Parathyroid adenoma (tissue), 2 donors: ENCODE results near the gene MLX.

Experiments used
- H2AFZ ChIP-seq: fragments of 300-600 bp; sonication (generic); one replicate; pipeline ENCODE4 v1.7.0; 2017; ENCODE audit warnings: antibody characterized with exemption, mild to moderate bottlenecking
- H3K27ac ChIP-seq: fragments of 300-600 bp; sonication (generic); one replicate; pipeline ENCODE4 v1.7.0; 2017
- H3K27me3 ChIP-seq: fragments of 300-600 bp; sonication (generic); one replicate; pipeline ENCODE4 v1.7.0; 2017; ENCODE audit warnings: low read length; ENCODE audit not compliant: control insufficient read depth, insufficient read depth
- H3K36me3 ChIP-seq: fragments of 300-600 bp; sonication (generic); one replicate; pipeline ENCODE4 v1.7.0; 2017; ENCODE audit warnings: low read length; ENCODE audit not compliant: control insufficient read depth, insufficient read depth
- H3K4me1 ChIP-seq: fragments of 300-600 bp; sonication (generic); one replicate; pipeline ENCODE4 v1.7.0; 2017; ENCODE audit warnings: control low read depth
- H3K4me2 ChIP-seq: fragments of 300-600 bp; sonication (generic); one replicate; pipeline ENCODE4 v1.7.0; 2017; ENCODE audit warnings: low read length
- H3K4me3 ChIP-seq: fragments of 300-600 bp; sonication (generic); one replicate; pipeline ENCODE4 v1.7.0; 2017; ENCODE audit warnings: low read depth, low read length
- H3K79me2 ChIP-seq: fragments of 300-600 bp; sonication (generic); one replicate; pipeline ENCODE4 v1.7.0; 2017; ENCODE audit warnings: control low read depth
- H3K9ac ChIP-seq: fragments of 300-600 bp; sonication (generic); one replicate; pipeline ENCODE4 v1.7.0; 2017; ENCODE audit warnings: mild to moderate bottlenecking
- H3K9me3 ChIP-seq: fragments of 300-600 bp; sonication (generic); one replicate; pipeline ENCODE4 v1.7.0; 2017; ENCODE audit warnings: low read length; ENCODE audit not compliant: control insufficient read depth
- TF ChIP-seq, protein P1 (sequence below): fragments of 300-600 bp; sonication (generic); IDR thresholded peaks from one replicate; pipeline ENCODE4 v1.7.0; 2017; ENCODE audit warnings: antibody characterized with exemption, mild to moderate bottlenecking
- donor health status: primary hyperparathyroidism.

Gene MLX

DNA sequence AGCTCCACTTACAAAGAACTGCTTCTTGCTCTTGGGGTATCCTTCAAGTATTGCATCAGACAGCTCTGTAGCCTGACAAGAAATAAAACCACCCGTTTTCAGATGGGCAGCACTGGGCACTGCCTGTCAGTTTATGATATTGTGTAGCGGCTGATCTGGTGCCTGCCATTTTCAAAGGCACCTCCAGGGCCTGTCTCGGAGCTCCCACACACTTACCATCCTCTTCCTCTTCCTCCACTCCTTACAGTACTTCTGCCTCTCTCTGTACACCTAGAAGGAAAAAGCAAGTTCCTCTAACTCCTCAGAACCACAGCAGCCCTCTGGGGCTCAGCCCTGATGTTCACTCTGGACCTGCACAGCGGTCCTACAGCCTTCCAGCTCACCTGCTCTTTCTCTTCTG, 6.2 kb downstream of the MLX start:
- no peak overlapping the region for H3K4me2 ChIP-seq
- H3K4me1 ChIP-seq = peaks cover 3% of the 10 kb centered on the region
- no peaks in the 10 kb centered on the region for H3K79me2 ChIP-seq
- TF ChIP-seq, protein P1, sequence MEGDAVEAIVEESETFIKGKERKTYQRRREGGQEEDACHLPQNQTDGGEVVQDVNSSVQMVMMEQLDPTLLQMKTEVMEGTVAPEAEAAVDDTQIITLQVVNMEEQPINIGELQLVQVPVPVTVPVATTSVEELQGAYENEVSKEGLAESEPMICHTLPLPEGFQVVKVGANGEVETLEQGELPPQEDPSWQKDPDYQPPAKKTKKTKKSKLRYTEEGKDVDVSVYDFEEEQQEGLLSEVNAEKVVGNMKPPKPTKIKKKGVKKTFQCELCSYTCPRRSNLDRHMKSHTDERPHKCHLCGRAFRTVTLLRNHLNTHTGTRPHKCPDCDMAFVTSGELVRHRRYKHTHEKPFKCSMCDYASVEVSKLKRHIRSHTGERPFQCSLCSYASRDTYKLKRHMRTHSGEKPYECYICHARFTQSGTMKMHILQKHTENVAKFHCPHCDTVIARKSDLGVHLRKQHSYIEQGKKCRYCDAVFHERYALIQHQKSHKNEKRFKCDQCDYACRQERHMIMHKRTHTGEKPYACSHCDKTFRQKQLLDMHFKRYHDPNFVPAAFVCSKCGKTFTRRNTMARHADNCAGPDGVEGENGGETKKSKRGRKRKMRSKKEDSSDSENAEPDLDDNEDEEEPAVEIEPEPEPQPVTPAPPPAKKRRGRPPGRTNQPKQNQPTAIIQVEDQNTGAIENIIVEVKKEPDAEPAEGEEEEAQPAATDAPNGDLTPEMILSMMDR = no peak
- H3K4me3 ChIP-seq = no peak overlapping the region
- H2AFZ ChIP-seq = no peak overlapping the region
- no peak overlapping the region for H3K9ac ChIP-seq
- no peak overlapping the region for H3K27ac ChIP-seq
- H3K36me3 ChIP-seq = no peaks in the 10 kb centered on the region
- no peaks in the 10 kb centered on the region for H3K9me3 ChIP-seq
- no peaks in the 10 kb centered on the region for H3K27me3 ChIP-seq

DNA sequence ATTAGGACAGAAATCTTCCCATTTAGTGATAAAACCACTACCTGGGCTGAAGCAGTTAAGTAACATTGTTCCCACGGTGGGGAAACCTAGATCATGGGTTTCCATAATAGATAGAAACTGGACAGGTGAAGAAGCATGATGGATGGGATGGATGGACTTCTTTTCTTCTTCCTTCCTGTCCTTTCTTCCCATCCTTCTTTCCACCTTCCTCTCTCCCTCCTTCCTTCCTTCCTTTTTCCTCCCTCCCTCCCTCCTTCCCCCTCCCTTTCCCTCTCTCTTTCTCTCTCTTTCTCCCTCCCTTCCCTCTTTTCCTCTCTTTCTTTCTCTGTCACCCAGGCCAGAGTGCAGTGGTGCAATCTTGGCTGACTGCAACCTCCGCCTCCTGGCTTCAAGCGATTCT, 7.6 kb downstream of the MLX start:
- Histone ChIP-seq H3K27me3 (no peaks in the 10 kb centered on the region), H2AFZ (no peak overlapping the region), H3K4me1 (peaks cover 9% of the 10 kb centered on the region), H3K79me2 (no peaks in the 10 kb centered on the region), H3K4me2 (no peak overlapping the region), H3K27ac (no peak overlapping the region), H3K4me3 (no peak overlapping the region), H3K9me3 (no peaks in the 10 kb centered on the region), H3K36me3 (no peaks in the 10 kb centered on the region), H3K9ac (no peak overlapping the region)
- TF ChIP-seq, protein P1 = no peak

DNA sequence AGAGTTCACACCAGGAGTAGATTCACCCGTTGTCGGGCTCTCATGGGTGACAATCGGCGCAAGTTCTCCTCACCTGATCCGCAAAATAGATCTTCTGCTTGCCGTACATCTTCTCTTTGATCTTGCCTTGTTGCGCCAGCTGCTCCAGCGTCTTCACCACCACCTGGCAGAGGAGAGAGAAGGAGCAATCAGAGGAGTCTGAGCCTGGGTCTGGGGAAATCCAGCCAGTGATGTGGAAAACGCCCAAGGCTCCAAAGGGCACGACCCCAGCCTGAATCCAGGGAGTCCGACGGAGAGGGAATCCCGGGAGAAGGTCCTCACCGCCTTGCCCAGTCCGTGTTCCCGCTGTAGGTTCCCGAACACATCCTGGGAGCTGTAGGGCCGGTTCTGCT, 10.2 kb downstream of the MLX start:
- H3K9ac ChIP-seq = no peak overlapping the region
- peaks cover 4% of the 10 kb centered on the region for H3K79me2 ChIP-seq
- TF ChIP-seq, protein P1 = no peak
- peak overlapping the region; percentile 78 for H2AFZ ChIP-seq
- H3K9me3 ChIP-seq = no peaks in the 10 kb centered on the region
- peaks cover 9% of the 10 kb centered on the region for H3K4me1 ChIP-seq
- H3K27ac ChIP-seq = peak overlapping the region; percentile 83
- H3K4me3 ChIP-seq = peak overlapping the region; percentile 99
- H3K27me3 ChIP-seq = no peaks in the 10 kb centered on the region
- peak overlapping the region; percentile 71 for H3K4me2 ChIP-seq
- H3K36me3 ChIP-seq = no peaks in the 10 kb centered on the region

DNA sequence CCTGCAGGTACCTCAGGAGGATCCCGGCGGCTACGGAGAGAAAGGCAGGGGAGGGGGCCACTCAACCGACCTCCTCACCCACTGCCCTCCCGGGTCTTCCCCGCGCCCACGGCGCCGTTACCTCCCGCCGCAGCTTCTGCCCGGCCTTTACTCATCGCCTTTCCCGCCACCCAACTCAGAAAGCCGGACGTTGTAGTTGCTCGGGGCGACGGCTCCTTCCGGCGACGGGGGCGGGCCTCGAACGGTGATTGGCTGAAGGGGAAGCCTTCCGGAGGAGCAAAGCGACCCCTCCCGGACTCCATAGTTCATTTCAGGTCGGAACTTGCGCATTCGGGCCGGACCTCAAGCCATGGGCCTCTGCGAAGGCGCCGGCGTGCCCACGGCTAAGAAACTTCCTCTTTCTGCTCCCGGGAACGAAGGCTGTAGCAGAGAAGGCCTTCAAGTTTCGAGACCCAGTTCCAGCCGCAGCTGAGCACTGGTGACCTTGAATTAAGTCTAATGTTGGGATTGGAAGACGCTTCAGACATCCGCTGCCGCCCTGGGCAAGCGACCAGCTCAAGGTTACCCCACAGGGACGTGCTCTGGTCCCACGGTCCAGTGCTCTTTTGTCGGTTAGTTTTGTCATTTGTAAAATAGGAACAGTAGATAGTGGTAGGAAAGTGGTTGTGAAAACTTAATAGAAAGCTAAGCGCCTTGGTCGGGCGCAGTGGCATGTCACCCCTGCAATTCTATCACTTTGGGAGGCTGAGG, 10.8 kb downstream of the MLX start, which contains the start of gene PSMC3IP:
Gene PSMC3IP (minus strand): TSS at position 198 of the 750 bp plus-strand sequence. CDS start 43 bp downstream, at position 155.
- Histone ChIP-seq H3K36me3 (no peaks in the 10 kb centered on the region), H2AFZ (peak within 1 kb of the TSS; percentile 78)
- TF ChIP-seq, protein P1 = peak; percentile 48

More for the DNA sequence above, 10.8 kb downstream of the MLX start, which contains the start of gene PSMC3IP:
- H3K9me3 ChIP-seq = no peaks in the 10 kb centered on the region
- H3K9ac ChIP-seq = peak within 1 kb of the TSS; percentile 4
- H3K27me3 ChIP-seq = no peaks in the 10 kb centered on the region
- H3K4me2 ChIP-seq = peak within 1 kb of the TSS; percentile 71
- H3K4me3 ChIP-seq = peak within 1 kb of the TSS; percentile 99
- H3K27ac ChIP-seq = peak within 1 kb of the TSS; percentile 83
- H3K79me2 ChIP-seq = peaks cover 4% of the 10 kb centered on the region
- peaks cover 9% of the 10 kb centered on the region for H3K4me1 ChIP-seq
